Naive thymus-derived CD4-positive, alpha-beta T cell (primary cell): ENCODE results near the gene BRSK1. TPM values are rescaled to one million over a fixed set of nuclear protein-coding genes. Genes with fewer than 3 reads are reported as not detected.
"Not testable (repeated sequence)": the region's sequence is repeated elsewhere in the genome, so short reads cannot be mapped to it uniquely, and the experiment has no call there.

ENCODE experiments used
- ATAC-seq: fragments of 150-1000 bp; cut with Tn5 transposase; 2 replicates; pipeline ENCODE4 v1.10.0; 2021; ENCODE audit warnings: mild to moderate bottlenecking, moderate library complexity
- CTCF ChIA-PET: fragments of 350-600 bp; sonication (Branson Sonifier 250); formaldehyde crosslinking; loops from one replicate; lab custom pipeline; 2021; ENCODE audit warnings: antibody characterized with exemption; lab: Charles Lee
- POLR2A ChIA-PET: fragments of 350-600 bp; sonication (Branson Sonifier 250); formaldehyde crosslinking; loops from one replicate; lab custom pipeline; 2021; ENCODE audit warnings: antibody characterized with exemption, inconsistent platforms; lab: Charles Lee
- DNase-seq, 9 donors: peaks; one replicate each; pipeline versions ENCODE4 v3.0.0 to v3.0.0-alpha.2; 2020 to 2022; ENCODE audit warnings: mixed read lengths in 1 of 9
- H3K27ac ChIP-seq: one replicate; pipeline ENCODE4 v1.7.0; 2013; ENCODE audit warnings: mild to moderate bottlenecking, low read depth, low read length, moderate library complexity
- H3K27me3 ChIP-seq, 2 donors: one replicate each; pipeline ENCODE4 v1.7.0; 2013; ENCODE audit warnings: low read length in 2 of 2, mild to moderate bottlenecking in 2 of 2, moderate library complexity in 2 of 2; ENCODE audit not compliant: control insufficient read depth in 2 of 2, insufficient read depth in 2 of 2
- H3K36me3 ChIP-seq, 3 experiments: 1 replicate in 2 of 3; 2 replicates in 1 of 3; pipeline ENCODE4 v1.7.0; 2013; ENCODE audit warnings: low read length in 3 of 3, mild to moderate bottlenecking in 3 of 3, moderate library complexity in 1 of 3; ENCODE audit not compliant: insufficient read depth in 3 of 3, control insufficient read depth in 2 of 3
- H3K4me1 ChIP-seq, 2 donors: one replicate each; pipeline ENCODE4 v1.7.0; 2013; ENCODE audit warnings: low read length in 2 of 2, mild to moderate bottlenecking in 2 of 2, moderate library complexity in 1 of 2; ENCODE audit not compliant: control insufficient read depth in 2 of 2, insufficient read depth in 2 of 2
- H3K4me3 ChIP-seq: 2 replicates; pipeline ENCODE4 v1.7.0; 2013; ENCODE audit warnings: mild to moderate bottlenecking, low read length
- H3K9me3 ChIP-seq, 3 experiments: 1 replicate in 2 of 3; 2 replicates in 1 of 3; pipeline ENCODE4 v1.7.0; 2013; ENCODE audit warnings: low read length in 3 of 3; ENCODE audit not compliant: control insufficient read depth in 2 of 3
- H3K27ac Mint-ChIP-seq, 9 donors: one replicate each; pipeline ENCODE4 v1.8.0; 2020 to 2022; ENCODE audit warnings: mixed read lengths in 9 of 9, mild to moderate bottlenecking in 8 of 9, moderate library complexity in 5 of 9, inconsistent platforms in 2 of 9
- H3K27me3 Mint-ChIP-seq, 5 donors: one replicate each; pipeline ENCODE4 v1.8.0; 2021 to 2022; ENCODE audit warnings: mixed read lengths in 5 of 5, mild to moderate bottlenecking in 1 of 5
- H3K36me3 Mint-ChIP-seq, 5 donors: one replicate each; pipeline ENCODE4 v1.8.0; 2020 to 2022; ENCODE audit warnings: mixed read lengths in 5 of 5, mild to moderate bottlenecking in 3 of 5, inconsistent platforms in 1 of 5
- H3K4me1 Mint-ChIP-seq, 7 donors: one replicate each; pipeline ENCODE4 v1.8.0; 2020 to 2022; ENCODE audit warnings: mixed read lengths in 7 of 7, mild to moderate bottlenecking in 3 of 7, inconsistent platforms in 1 of 7
- H3K4me3 Mint-ChIP-seq, 10 donors: one replicate each; pipeline ENCODE4 v1.8.0; 2020 to 2022; ENCODE audit warnings: mild to moderate bottlenecking in 10 of 10, mixed read lengths in 10 of 10, moderate library complexity in 6 of 10, inconsistent platforms in 2 of 10
- H3K9me3 Mint-ChIP-seq, 11 donors: one replicate each; pipeline ENCODE4 v1.8.0; 2020 to 2022; ENCODE audit warnings: mixed read lengths in 11 of 11, mild to moderate bottlenecking in 4 of 11, inconsistent platforms in 1 of 11, moderate library complexity in 1 of 11
- intact Hi-C, 2 donors: fragments of 100-400 bp; cut with micrococcal nuclease; formaldehyde crosslinking; loops; one replicate each; pipeline ENCODE4 v1.15.1; 2023
- polyA plus RNA-seq, 2 donors: library from polyadenylated mRNA; unstranded; fragments of 300-500 nt; fragmentation: Illumina TruSeq; gene quantifications; one replicate each; pipeline ENCODE4 v1.2.3, GENCODE V29; 2021
- total RNA-seq, 6 experiments: library from RNA in 5 of 6; stranded (reverse) in 5 of 6; gene quantifications; 1 replicate in 5 of 6; 2 replicates in 1 of 6; pipeline ENCODE4 v1.2.3 and lab custom pipeline; 2021 to 2026

BRSK1 gene
- total and polyA plus RNA-seq, 7 experiments from 2014 or later = 0.41 to 6.3 (median 3.4) TPM; not detected in 2

DNA sequence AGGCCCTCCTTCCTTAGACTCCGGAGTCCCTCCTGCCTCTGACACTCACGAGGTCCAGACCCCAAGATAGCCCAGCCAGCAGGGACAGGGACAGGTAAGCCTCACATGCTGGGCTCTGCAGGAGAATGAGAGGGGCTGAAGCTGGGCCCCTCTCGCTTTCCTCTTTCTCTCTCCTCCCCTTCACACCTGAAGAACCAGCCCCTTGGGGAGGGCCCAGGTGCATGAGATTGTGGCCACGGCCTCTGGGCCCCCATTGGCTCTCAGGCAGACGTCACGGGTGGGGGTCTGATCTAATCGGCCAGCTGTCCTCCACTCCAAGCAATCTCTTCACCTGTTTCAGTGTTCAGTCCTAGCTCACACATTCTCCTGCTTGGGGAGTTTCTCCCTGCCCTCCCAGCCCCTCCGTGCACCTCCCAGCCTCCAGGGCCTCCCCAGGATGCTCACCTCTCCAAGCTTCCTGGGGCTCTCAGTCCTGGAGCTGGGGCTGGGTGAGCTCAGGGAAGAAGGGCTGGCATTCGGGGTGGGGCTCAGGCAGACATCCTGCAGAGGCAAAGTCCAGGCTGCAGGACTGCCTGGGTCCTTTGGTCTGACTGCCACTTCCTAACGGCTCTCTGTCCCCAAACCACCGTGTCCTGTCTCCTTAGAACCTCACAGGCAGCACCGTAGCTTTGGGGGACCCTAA, 38.5 kb downstream of the BRSK1 start:
- POLR2A ChIA-PET = no interaction called here
- CTCF ChIA-PET = no interaction called here
- no peaks in the 10 kb centered on the region for H3K27me3 ChIP-seq
- no peak overlapping the region for H3K27ac ChIP-seq
- peaks cover 0 to 13% (median 0%) of the 10 kb centered on the region in 5 donors for H3K27me3 Mint-ChIP-seq
- no peak overlapping the region for H3K4me3 Mint-ChIP-seq
- no peak overlapping the region for H3K27ac Mint-ChIP-seq
- H3K9me3 Mint-ChIP-seq = no peaks in the 10 kb centered on the region
- H3K4me1 Mint-ChIP-seq = peaks cover 0 to 12% (median 0%) of the 10 kb centered on the region in 7 donors
- DNase-seq (no peak), ATAC-seq (no peak)
- intact Hi-C loops = no loop called here
- H3K4me1 ChIP-seq = no peaks in the 10 kb centered on the region
- no peaks in the 10 kb centered on the region for H3K36me3 Mint-ChIP-seq
- H3K4me3 ChIP-seq = no peak overlapping the region
- no peaks in the 10 kb centered on the region for H3K9me3 ChIP-seq
- H3K36me3 ChIP-seq = no peaks in the 10 kb centered on the region

DNA sequence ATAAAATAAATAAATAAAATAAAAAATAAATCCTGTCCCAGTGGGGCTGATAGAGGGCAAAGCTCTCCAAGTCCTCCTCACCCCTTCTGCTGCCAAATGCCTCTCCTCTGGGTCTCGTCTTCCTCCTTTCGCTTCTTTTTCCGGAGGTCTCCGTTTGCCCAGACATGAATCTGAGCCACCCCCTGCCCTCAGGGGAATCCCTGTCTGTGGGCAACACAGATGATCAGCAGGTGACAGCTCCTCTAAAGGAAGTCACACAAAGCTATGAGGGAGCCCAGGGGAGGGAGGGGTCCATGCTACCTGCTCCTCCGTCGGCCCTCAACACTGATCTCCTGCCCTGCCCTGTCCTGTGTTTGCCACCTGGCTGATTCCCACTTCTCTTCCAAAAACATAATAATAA, 40.9 kb downstream of the BRSK1 start:
- peak overlapping the region in 1 of 9 donors; percentile 21 for H3K27ac Mint-ChIP-seq
- no peaks in the 10 kb centered on the region for H3K9me3 Mint-ChIP-seq
- Histone ChIP-seq H3K4me3 (no peak overlapping the region), H3K27ac (no peak overlapping the region), H3K4me1 (no peaks in the 10 kb centered on the region), H3K27me3 (no peaks in the 10 kb centered on the region), H3K9me3 (no peaks in the 10 kb centered on the region), H3K36me3 (no peaks in the 10 kb centered on the region)
- H3K4me3 Mint-ChIP-seq = no peak overlapping the region
- H3K27me3 Mint-ChIP-seq = peaks cover 0 to 16% (median 4%) of the 10 kb centered on the region in 5 donors
- no peak for ATAC-seq
- no peak for DNase-seq
- ChIA-PET CTCF (no interaction called here), POLR2A (no interaction called here)
- H3K36me3 Mint-ChIP-seq = peaks cover 0 to 3% (median 0%) of the 10 kb centered on the region in 5 donors
- intact Hi-C loops = no loop called here
- peaks cover 0 to 14% (median 0%) of the 10 kb centered on the region in 7 donors for H3K4me1 Mint-ChIP-seq

DNA sequence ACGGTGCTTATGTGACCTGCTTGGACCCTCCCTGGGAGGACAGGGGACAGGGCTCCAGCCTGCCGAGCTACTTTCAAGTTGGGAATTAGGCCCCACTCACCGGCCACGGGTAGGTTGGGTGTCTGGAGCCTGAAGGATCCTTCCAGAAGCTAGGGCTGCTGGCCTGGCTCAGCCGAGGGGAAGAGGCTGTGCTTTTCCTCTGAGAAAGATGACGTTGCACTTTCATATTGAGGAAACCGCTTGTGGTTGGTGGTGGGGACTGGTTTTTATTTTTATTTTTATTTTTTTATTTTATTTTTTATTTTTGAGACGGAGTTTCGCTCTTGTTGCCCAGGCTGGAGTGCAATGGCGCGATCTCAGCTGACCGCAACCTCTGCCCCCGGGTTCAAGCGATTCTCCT, 41.4 kb downstream of the BRSK1 start, which contains the start of gene TMEM150B:
TMEM150B (minus strand) TSS at position 170 of the 400 bp plus-strand sequence. CDS start 4,305 bp downstream, outside the sequence.
- Mint-ChIP-seq H3K27me3 (peaks cover 0 to 16% (median 4%) of the 10 kb centered on the region in 5 donors), H3K4me1 (peaks cover 0 to 14% (median 0%) of the 10 kb centered on the region in 7 donors), H3K36me3 (peaks cover 0 to 3% (median 0%) of the 10 kb centered on the region in 5 donors), H3K27ac (peak within 1 kb of the TSS in 1 of 9 donors; percentile 52), H3K9me3 (no peaks in the 10 kb centered on the region), H3K4me3 (no peak within 1 kb of the TSS)
- Histone ChIP-seq H3K9me3 (no peaks in the 10 kb centered on the region), H3K27ac (no peak within 1 kb of the TSS), H3K4me3 (no peak within 1 kb of the TSS), H3K4me1 (no peaks in the 10 kb centered on the region), H3K27me3 (no peaks in the 10 kb centered on the region), H3K36me3 (no peaks in the 10 kb centered on the region)
- ChIA-PET CTCF (no interaction called here), POLR2A (no interaction called here)
- DNase-seq = no peak
- intact Hi-C loops = no loop called here
- no peak for ATAC-seq

DNA sequence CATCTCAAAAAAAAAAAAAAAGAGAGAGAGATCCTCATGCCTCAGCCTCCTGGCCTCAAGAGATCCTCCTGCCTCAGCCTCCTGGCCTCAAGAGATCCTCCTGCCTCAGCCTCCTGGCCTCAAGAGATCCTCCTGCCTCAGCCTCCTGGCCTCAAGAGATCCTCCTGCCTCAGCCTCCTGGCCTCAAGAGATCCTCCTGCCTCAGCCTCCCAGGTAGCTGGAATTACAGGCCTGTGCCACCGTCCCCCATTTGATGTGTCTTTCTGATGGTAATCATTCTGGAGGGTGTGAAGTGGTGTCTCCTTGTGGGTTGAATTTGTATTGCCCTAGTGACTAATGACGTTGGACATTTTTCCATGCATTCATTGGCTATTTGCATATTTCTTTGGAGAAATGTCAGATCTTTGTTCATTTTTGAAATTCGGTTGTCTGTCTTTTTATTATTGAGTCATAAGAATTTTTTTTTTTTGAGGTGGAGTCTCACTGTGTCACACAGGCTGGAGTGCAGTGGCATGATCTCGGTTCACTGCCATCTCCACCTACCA, 45.0 kb downstream of the BRSK1 start:
- H3K27ac ChIP-seq, H3K27me3 ChIP-seq, H3K9me3 ChIP-seq, DNase-seq, intact Hi-C loops, H3K4me3 ChIP-seq, H3K4me1 Mint-ChIP-seq, H3K27ac Mint-ChIP-seq, ATAC-seq, H3K36me3 Mint-ChIP-seq, H3K9me3 Mint-ChIP-seq, CTCF ChIA-PET, H3K4me1 ChIP-seq, H3K4me3 Mint-ChIP-seq, POLR2A ChIA-PET, H3K36me3 ChIP-seq: not testable (repeated sequence)
- H3K27me3 Mint-ChIP-seq = peaks cover 0 to 14% (median 7%) of the 10 kb centered on the region in 5 donors

- H3K36me3 ChIP-seq, H3K4me3 ChIP-seq, DNase-seq, H3K36me3 Mint-ChIP-seq, H3K27ac ChIP-seq, H3K9me3 Mint-ChIP-seq, H3K4me1 Mint-ChIP-seq, H3K27me3 ChIP-seq, H3K9me3 ChIP-seq, H3K4me1 ChIP-seq, ATAC-seq, POLR2A ChIA-PET, intact Hi-C loops, CTCF ChIA-PET, H3K4me3 Mint-ChIP-seq: not testable (repeated sequence)
- H3K27me3 Mint-ChIP-seq = peaks cover 0 to 15% (median 10%) of the 10 kb centered on the region in 5 donors
- peak overlapping the region in 1 of 9 donors; percentile 59 for H3K27ac Mint-ChIP-seq
Observed at GRCh38 chr19:55329791-55330190, 46.0 kb downstream of the BRSK1 start.

- H3K27me3 Mint-ChIP-seq = peaks cover 0 to 21% (median 9%) of the 10 kb centered on the region in 5 donors
- peaks cover 6 to 8% of the 10 kb centered on the region in 2 donors for H3K4me1 ChIP-seq
- POLR2A ChIA-PET = no interaction called here
Observed at GRCh38 chr19:55333870-55334269, 50.1 kb downstream of the BRSK1 start.

More at GRCh38 chr19:55333870-55334269, 50.1 kb downstream of the BRSK1 start:
- H3K9me3 Mint-ChIP-seq = peaks cover 0 to 2% (median 0%) of the 10 kb centered on the region in 11 donors
- ATAC-seq = no peak
- Histone ChIP-seq H3K27me3 (no peaks in the 10 kb centered on the region), H3K36me3 (no peaks in the 10 kb centered on the region), H3K4me3 (no peak overlapping the region), H3K27ac (no peak overlapping the region), H3K9me3 (no peaks in the 10 kb centered on the region)
- H3K4me1 Mint-ChIP-seq = peaks cover 0 to 7% (median 6%) of the 10 kb centered on the region in 7 donors
- H3K27ac Mint-ChIP-seq = peak overlapping the region in 1 of 9 donors; percentile 51
- intact Hi-C loops = no loop called here
- no peak overlapping the region for H3K4me3 Mint-ChIP-seq
- H3K36me3 Mint-ChIP-seq = no peaks in the 10 kb centered on the region
- CTCF ChIA-PET = no interaction called here
- DNase-seq = no peak
